Suppressor macrophage treated with lipopolysaccharide for 4 hours (primary cell): ENCODE data around the gene SAXO1.
"Not testable (repeated sequence)": the region's sequence is repeated elsewhere in the genome, so short reads cannot be mapped to it uniquely, and the experiment has no call there.

ENCODE experiments used
- DNase-seq: peaks from one replicate; pipeline ENCODE4 v3.0.0-alpha.2; 2020

The SAXO1 gene

GRCh38 chr9:18999173-18999785 is 33.7 kb downstream of the SAXO1 start:
- DNase-seq = no peak

GRCh38 chr9:18997151-18997550 is 35.9 kb downstream of the SAXO1 start:
- no peak for DNase-seq

- DNase-seq = no peak
Observed at GRCh38 chr9:18996211-18996610, 36.8 kb downstream of the SAXO1 start.

GRCh38 chr9:18994263-18994916 is 38.6 kb downstream of the SAXO1 start:
- no peak for DNase-seq

- DNase-seq = not testable (repeated sequence)
Observed at GRCh38 chr9:18991197-18991596, 41.8 kb downstream of the SAXO1 start.

- no peak for DNase-seq
Observed at GRCh38 chr9:18990494-18990893, 42.5 kb downstream of the SAXO1 start.

- DNase-seq = no peak
Observed at GRCh38 chr9:18989865-18990264, 43.1 kb downstream of the SAXO1 start.

GRCh38 chr9:18989097-18989496 is 43.9 kb downstream of the SAXO1 start:
- no peak for DNase-seq

- DNase-seq = no peak
Observed at GRCh38 chr9:18988003-18988402, 45.0 kb downstream of the SAXO1 start.

GRCh38 chr9:18985996-18986395 is 47.0 kb downstream of the SAXO1 start:
- DNase-seq = no peak

- DNase-seq = no peak
Observed at GRCh38 chr9:18985464-18985951, 47.5 kb downstream of the SAXO1 start.

- no peak for DNase-seq
Observed at GRCh38 chr9:18982262-18982620, 50.8 kb downstream of the SAXO1 start.

- no peak for DNase-seq
Observed at GRCh38 chr9:18981476-18982261, 51.3 kb downstream of the SAXO1 start.

- no peak for DNase-seq
Observed at GRCh38 chr9:18980189-18980588, 52.8 kb downstream of the SAXO1 start.

- no peak for DNase-seq
Observed at GRCh38 chr9:18979367-18979766, 53.6 kb downstream of the SAXO1 start.

GRCh38 chr9:18978188-18978587 is 54.8 kb downstream of the SAXO1 start:
- no peak for DNase-seq

GRCh38 chr9:18976709-18977531 is 56.1 kb downstream of the SAXO1 start:
- no peak for DNase-seq

- no peak for DNase-seq
Observed at GRCh38 chr9:18976221-18976708, 56.7 kb downstream of the SAXO1 start.

- DNase-seq = no peak
Observed at GRCh38 chr9:18973348-18973747, 59.7 kb downstream of the SAXO1 start.

- DNase-seq = no peak
Observed at GRCh38 chr9:18972675-18973074, 60.3 kb downstream of the SAXO1 start.

GRCh38 chr9:18971909-18972308 is 61.1 kb downstream of the SAXO1 start:
- DNase-seq = no peak

- DNase-seq = no peak
Observed at GRCh38 chr9:18971404-18971803, 61.6 kb downstream of the SAXO1 start.

GRCh38 chr9:18970393-18970792 is 62.6 kb downstream of the SAXO1 start:
- no peak for DNase-seq
